GM19467 (cell line): ENCODE measurements around the gene RALGAPA1.

Experiments
- ATAC-seq: cut with Tn5 transposase; IDR thresholded peaks from one replicate; pipeline ENCODE4 v1.9.1; 2021; ENCODE audit warnings: mild to moderate bottlenecking, moderate library complexity; ENCODE audit not compliant: unreplicated experiment

The RALGAPA1 gene

DNA sequence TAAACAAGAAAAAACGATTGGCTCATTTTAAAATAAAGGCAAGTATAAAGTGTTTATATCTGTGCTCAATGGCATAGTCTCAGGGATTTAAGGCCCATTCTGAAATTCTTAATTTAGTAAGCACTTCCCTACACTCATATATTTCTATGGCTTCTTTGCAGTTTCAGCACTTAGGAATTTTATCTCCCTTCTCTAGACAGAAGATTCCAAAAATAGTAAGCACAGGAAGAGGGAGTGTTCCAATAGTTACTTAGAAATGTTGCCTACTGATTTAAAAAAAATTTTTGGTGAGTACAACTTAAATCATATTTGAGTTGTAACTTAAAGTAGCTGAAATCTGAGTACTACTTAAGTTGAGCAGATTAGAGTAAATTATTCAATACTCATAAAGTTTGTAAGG is 255.3 kb downstream of the RALGAPA1 start:
- no peak for ATAC-seq

DNA sequence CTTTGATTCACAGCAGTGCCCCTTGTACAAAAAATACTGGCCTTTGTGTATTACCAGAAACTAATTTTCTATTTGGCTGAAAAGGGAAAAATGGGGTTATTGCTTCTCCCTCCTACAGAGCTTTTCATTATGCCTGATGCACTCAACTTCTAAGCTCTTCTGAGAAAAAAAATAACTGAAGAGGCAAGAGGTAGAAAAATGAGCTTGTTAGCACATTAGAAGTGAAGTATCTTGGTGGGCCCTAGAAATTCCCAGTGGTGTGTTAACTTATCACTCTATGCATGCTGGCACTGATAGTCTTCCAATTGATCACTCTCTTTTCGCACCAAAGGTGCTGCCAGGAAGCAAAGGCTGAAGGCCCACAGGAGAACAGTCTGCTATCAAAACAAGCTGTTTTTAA is 258.0 kb downstream of the RALGAPA1 start:
- ATAC-seq: no peak

DNA sequence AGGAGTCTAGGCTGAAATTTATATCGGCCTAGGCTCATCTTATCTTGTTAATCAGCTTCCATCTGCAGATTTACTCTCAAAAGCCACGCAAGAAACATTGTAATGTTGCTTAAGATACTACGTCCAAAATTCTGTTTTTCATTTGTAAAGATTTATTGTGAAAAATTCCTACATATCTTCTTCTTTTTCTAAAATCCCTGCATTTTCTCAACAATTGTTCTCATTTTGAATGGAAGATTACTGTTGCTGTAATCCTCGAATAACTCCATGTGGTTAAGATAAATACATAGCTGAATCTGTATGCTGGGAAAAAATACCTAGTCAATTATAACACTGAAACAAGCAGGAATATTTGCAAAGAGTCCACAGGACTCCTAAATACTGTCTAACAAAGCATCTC is 259.5 kb downstream of the RALGAPA1 start:
- ATAC-seq: no peak

DNA sequence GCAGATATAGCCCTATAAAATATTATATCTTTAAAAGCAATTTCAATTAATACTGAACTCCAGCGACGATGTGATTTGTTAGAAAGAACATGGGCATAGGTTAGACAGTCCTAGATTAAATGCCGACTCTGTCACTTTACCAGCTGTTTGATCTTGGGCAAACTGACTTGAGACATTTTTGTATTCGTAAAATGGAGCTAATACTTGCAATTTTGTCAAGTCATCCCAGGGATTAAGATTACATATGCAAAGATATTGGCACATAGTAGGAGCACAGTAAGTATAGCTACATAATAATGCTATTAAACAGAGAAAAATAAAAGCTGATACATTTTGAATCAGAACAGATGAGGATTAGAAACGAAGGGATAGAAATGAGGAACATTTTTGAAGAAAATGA is 266.1 kb downstream of the RALGAPA1 start:
- ATAC-seq: no peak

DNA sequence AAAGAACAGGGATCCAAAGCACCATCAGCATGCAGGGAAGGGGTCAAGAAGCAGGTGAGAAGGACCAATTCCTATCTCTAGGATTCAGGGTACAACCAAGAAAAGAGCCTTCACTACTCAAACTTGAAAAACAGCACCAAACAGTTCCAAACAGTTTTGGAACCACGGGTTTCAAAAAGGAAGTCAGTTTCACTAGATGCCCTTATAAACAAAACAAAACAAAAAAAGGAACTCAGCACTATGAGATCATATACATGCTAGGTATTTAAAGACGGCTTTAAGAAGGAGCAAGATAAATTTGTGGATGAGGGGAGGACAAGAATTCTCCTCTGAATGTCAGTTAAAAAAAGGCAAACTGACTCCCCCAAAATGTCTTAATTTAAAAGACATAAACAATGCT is 269.1 kb downstream of the RALGAPA1 start:
- ATAC-seq: no peak

DNA sequence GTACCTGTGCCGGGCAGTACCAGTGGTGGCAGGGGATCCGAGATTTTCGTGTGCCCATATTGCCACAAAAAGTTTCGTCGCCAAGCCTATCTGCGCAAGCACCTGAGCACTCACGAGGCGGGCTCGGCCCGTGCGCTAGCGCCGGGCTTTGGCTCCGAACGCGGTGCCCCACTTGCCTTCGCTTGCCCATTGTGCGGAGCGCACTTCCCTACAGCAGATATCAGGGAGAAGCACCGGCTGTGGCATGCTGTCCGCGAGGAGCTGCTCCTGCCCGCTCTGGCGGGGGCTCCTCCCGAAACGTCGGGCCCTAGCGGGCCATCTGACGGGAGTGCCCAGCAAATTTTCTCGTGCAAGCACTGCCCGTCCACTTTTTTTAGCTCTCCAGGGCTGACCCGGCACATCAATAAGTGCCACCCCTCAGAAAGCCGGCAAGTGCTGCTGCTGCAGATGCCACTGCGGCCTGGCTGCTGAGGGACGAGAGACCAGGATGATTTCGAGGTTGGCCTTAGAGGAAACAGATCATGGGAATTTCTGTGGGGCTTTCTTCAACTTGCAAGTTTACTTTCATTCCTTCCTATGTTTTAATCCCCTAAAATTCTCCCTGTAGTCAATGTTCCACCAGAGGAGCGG is 273.5 kb downstream of the RALGAPA1 start:
- no peak for ATAC-seq

DNA sequence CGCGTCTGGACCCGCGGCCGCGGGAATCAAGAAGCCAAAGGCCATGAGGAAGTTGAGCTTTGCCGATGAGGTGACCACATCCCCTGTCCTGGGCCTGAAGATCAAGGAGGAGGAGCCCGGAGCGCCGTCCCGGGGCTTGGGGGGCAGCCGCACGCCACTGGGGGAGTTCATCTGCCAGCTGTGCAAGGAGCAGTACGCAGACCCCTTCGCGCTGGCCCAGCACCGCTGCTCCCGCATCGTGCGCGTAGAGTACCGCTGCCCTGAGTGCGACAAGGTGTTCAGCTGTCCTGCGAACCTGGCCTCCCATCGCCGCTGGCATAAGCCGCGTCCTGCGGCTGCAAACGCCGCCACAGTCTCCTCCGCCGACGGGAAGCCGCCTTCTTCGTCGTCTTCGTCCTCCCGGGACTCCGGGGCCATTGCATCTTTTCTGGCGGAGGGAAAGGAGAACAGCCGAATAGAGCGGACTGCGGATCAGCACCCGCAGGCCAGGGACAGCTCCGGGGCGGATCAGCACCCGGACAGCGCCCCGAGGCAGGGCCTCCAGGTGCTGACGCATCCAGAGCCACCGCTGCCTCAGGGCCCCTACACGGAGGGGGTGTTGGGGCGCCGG is 274.1 kb downstream of the RALGAPA1 start:
- no peak for ATAC-seq

DNA sequence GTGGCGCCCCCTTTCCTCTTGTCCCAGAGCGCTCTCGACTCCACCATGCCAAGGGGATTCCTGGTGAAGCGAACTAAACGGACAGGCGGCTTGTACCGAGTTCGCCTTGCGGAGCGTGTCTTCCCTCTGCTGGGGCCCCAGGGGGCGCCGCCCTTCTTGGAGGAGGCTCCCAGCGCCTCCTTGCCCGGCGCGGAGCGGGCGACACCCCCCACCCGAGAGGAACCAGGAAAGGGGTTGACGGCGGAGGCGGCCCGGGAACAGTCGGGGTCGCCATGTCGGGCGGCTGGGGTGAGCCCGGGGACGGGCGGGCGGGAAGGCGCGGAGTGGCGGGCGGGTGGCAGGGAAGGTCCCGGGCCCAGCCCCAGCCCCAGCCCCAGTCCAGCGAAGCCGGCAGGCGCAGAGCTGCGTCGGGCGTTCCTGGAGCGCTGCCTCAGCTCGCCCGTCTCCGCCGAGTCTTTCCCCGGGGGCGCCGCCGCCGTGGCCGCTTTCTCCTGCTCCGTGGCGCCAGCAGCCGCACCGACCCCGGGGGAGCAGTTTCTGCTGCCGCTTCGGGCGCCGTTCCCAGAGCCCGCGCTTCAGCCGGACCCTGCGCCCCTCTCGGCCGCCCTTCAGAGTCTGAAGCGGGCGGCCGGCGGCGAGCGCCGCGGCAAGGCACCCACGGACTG is 274.8 kb downstream of the RALGAPA1 start:
- peak; percentile 13 for ATAC-seq

DNA sequence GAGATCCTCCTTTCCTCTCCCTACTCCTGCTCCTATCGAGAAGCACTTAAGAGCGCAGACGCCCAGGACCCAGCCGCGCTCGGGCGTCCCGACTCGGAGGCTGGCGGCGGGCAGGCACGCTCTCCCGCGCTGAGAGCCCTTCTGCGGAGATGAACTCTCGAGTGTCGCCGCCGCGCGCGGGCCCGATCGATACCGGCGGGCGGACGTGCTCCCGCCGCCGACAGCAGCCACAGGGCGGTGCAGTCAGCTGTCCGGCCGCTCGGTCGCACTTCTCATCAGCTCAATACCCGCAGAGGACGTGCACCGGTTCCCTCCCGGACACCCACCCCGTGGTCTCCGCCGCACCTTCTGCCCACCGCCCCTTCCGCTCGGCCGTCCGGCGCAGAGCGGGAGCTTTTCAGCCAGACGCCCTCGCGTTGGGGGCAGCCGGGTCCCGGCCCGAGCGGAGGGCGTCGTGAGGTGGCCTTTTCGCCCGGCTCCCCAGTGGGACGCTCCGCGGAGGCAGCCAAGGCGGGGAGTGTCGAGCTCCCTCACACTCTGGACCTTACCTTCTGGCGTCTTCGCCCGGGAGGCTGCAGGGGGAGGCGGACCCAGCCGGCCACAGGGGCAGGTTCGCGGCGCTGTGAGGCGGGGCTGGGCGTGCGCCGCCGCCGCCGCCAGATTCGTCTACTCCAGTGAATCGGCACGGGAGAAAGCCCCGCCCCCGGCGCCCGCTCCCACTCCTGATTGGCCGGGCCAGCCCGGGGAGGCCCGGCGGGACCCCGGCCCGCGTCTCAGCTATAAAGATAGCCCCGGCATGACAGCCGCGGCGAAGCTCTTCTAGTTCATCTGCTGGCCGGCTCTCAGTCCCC is 275.5 kb downstream of the RALGAPA1 start, which contains the start of gene INSM2:
TSS of gene INSM2 (plus strand) at position 808 of the 851 bp plus-strand sequence. CDS start 89 bp downstream, outside the sequence.
- ATAC-seq: peak; percentile 78

DNA sequence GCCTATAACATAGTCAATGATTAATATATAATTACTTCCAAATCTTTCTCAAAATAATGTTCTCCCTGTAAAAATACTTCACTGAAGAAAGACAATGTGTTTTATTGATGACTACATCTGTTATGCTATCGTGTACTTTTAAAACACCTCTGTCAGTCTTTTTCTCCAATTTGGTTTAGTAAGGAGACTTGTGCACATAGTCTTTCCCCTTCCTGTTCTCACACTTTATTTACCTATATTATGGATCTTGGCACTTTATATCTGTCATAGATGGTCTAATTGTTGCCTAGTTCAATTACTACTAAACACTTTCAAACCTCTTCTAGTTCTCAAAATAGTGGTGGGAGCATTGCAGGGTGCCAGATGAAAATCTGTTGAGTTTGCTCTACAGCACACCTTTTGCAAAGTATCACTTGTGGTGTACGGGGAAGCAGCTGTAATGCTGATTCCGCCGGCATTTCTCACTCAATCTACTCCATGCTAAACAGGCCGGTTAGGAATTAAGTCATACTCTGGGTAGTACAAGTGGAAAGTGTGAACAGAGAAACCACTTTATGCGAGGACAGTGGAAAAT is 276.2 kb downstream of the RALGAPA1 start:
- ATAC-seq: no peak

DNA sequence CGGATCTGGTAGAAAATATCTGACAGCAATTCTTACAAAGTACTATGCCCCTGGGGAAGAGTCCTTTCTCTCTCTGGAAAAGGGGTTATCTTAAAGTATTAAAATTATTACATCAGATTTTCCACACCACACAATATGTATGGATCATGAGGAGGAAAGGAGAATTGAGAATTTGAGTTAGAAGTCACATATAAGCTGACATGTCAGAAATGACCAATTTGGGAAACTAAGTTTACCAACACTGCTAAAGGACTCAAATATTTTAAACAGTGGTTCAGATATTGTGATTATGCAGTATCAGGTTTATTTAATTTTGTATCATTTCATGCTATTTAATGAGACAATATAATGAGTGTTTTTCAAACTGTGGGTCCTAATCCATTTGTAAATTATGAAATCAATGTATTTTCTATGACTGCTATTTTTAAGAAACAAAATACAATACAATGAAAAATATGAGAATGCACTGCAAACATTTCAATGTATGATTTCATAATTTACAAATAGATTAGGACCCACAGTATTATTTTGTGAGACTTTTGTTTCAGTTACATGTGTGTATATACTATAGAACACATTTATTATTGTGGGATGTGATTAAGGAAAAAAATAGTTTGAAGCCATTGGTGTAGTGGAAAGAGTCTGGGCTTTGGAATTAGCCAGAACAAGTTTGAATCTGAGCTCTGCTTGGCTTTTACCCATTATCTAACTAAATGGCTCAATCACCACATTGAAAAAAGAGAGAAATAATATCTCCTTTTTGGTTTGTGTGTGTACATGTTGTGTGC is 276.9 kb downstream of the RALGAPA1 start:
- no peak for ATAC-seq

DNA sequence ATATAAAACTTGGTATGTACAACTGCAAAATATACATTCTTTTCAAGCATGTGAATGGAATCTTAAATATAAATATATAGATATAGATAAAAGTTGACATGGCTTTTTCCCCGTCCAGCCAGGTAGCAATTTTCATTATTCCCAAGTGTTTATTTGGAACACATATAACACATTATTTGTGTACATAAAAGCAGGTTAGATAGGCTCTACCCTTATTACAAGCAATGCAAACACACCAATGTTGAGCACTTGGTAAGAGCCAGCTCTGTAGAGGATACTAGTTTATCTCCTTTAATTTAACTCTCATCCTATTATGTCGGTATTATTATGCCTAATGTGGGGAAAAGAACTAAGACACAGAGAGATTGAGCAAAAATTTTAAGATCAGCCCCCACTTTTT is 282.1 kb downstream of the RALGAPA1 start:
- ATAC-seq: no peak

DNA sequence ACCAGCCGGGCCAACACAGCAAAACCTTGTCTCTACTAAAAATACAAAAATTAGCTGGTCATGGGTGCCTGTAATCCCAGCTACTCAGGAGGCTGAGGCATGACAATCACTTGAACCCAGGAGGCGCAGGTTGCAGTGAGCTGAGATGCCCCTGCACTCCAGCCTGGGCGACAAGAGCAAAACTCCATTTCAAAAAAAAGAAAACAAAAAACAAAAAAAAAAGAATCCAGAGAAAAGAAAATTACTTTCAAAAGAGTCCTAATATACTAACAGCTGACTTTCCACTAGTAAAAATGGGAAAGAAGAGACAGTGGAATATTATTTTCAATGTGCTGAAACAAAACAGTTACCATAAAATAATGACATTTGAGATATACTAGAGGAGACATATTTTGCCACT is 283.4 kb downstream of the RALGAPA1 start:
- no peak for ATAC-seq

DNA sequence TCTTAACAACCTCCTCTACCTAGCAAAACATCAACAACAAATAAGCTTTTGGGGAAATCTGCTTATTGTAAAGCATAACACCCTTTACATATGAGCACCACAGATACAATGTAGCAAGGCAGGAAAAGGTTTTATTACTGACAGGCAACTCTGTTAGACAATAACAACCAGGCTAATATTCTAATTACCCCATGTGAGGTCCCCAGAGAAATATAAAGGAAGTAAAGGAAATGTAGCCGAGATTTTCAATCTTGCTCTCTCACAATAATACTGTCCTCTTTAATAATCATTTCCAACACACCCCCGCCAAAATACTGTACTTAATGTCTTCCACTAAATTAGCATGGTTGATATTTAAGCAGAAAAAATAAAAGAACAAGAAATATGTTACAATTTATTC is 289.1 kb downstream of the RALGAPA1 start:
- ATAC-seq: no peak

DNA sequence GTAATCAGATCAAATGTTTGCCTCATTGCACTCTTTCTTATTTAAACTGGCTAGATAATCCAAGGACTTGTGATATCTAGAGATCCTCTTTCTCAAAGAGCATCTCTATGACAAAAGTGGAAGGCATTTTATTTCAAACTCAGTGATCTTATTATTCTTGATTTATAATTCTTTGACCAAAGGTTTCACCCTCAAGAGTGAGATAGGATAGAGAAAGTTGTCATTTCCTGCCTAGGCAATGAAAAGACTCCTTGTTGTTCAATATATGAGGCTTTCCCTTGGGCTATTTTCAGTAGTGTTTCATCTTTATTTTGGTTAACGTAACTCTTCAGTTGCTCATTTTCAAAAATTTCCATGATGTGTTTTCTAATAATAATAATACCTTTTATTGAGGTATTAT is 293.2 kb downstream of the RALGAPA1 start:
- ATAC-seq: no peak

DNA sequence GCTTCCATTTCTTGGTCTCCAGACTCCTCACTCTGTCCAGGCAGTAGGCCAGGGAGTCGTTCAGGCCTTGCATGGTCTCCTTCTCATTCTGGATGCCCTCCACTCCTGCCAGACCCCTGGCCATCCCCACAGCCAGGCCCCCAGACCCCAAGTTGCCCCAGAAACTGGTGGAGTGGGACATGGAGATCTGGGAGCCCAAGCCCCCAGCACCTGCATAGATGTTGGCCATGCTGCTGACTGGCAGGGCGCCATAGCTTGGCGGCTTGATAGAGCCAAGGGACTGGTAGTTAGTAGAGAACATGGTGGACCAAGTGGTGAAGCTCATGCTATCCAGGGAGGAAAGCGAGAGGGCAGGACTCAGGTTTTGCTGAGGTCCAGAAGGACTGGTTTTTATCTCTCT is 296.3 kb downstream of the RALGAPA1 start:
- no peak for ATAC-seq

DNA sequence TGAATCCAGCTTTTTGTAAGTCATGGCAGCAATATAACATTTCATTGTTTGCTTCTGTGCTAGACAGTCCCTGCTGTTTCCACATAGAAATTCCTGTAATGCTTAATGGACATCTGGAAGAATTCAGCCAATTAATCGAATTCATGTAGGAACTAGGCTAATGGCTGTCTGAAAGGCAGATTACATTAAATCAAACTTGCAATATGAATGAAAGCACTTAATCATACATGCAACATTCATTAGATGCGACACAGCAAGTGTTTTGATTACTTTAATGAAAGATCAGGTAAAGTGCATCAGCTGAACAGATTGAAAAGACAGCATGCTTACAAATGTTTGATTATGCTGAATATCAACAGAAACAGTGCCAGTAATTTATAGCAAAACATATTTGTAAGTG is 299.2 kb downstream of the RALGAPA1 start:
- ATAC-seq: no peak

DNA sequence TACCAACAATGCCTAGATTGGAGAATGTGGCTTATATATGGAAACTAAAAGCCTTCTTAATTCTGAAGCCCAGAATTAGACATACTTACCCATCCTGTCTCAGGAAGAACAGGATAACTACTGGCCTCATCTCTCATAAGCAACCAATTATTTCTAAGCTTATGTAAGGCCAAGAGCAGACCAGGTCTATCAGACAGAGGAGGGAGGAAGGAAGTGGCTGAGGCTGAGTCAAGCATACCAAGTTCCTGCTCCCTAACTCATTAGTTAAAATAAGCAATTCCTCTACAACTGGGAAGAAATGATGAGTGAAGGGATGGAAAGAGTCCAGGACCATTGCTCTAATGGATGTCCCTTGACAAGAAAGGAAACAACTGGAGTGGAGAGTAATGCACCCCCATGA is 302.2 kb downstream of the RALGAPA1 start:
- ATAC-seq: no peak

DNA sequence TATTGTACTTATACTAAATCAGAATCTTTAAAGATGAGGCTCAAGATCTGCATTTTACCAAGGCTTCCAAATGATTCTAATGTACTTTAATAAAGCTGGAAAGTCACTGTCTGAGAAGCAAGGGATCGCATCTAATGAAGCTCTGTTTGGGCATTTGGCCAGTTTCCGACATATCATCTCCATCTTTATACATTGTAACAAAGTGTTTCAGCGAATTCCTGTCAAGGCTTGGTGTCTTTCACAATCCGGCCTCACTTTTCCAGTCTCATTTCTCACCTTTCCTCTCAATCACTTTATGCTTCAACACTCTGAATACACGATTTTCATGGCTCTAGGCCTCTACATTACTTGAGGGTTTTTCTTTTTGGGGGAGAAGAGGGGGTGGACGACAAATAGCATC is 302.6 kb downstream of the RALGAPA1 start:
- ATAC-seq: no peak

DNA sequence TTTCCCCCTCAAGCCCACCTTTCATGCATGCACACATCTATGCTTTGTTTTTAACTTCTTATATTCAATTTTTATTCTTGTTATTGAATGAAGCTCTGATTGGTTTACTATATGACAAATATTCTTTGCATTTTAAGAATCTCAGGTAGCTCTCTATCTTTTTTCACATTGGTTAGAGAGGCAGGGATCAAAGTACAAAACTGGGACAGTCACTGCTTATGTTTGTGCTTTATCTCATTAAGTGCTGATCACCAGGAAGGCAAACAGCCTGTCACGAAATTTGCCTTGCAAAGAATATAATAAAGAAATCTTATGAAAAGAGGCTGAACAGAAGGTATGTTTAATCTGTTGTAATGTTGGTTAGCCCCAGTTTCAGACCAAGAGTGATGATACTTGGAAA is 304.8 kb downstream of the RALGAPA1 start:
- ATAC-seq: no peak
